NCI-H187 (cell line): Measurements from ENCODE around the gene DRG2.

Experiments
- DNase-seq, 2 experiments: peaks; one replicate each; lab custom pipeline; 2025; lab: John Stamatoyannopoulos, UW

DRG2 gene

GRCh38 chr17:18074566-18075272 lies 13.0 kb upstream of the DRG2 start:
- no peak for DNase-seq

- DNase-seq = no peak
Measured at GRCh38 chr17:18076936-18077335, 10.8 kb upstream of the DRG2 start.

- no peak for DNase-seq
Measured at GRCh38 chr17:18079543-18079942, 8.2 kb upstream of the DRG2 start.

GRCh38 chr17:18084256-18084655 lies 3.5 kb upstream of the DRG2 start:
- DNase-seq = no peak

GRCh38 chr17:18089613-18090012 lies 1.9 kb downstream of the DRG2 start:
- DNase-seq = no peak

- no peak for DNase-seq
Measured at GRCh38 chr17:18093616-18094408, 6.1 kb downstream of the DRG2 start.

GRCh38 chr17:18094409-18094807 lies 6.7 kb downstream of the DRG2 start:
- DNase-seq = no peak

GRCh38 chr17:18099516-18099915 lies 11.8 kb downstream of the DRG2 start:
- DNase-seq = no peak

- DNase-seq = no peak
Measured at GRCh38 chr17:18100616-18101015, 12.9 kb downstream of the DRG2 start.

GRCh38 chr17:18101828-18102227 lies 14.1 kb downstream of the DRG2 start:
- no peak for DNase-seq

- no peak for DNase-seq
Measured at GRCh38 chr17:18102640-18103039, 14.9 kb downstream of the DRG2 start.

GRCh38 chr17:18105027-18105426 lies 17.3 kb downstream of the DRG2 start:
- DNase-seq = no peak

GRCh38 chr17:18105595-18105994 lies 17.8 kb downstream of the DRG2 start:
- no peak for DNase-seq

GRCh38 chr17:18106211-18106610 lies 18.5 kb downstream of the DRG2 start:
- DNase-seq = no peak

- DNase-seq = no peak
Measured at GRCh38 chr17:18107061-18107790, 19.5 kb downstream of the DRG2 start.

GRCh38 chr17:18107971-18108370 lies 20.2 kb downstream of the DRG2 start:
- DNase-seq = no peak

GRCh38 chr17:18108401-18109312 lies 20.9 kb downstream of the DRG2 start, which contains the start of gene MYO15A:
MYO15A (plus strand) TSS chr17:18108756; CDS start chr17:18118801, 10,045 bp downstream.
- DNase-seq = no peak

GRCh38 chr17:18109935-18110485 lies 22.3 kb downstream of the DRG2 start:
- DNase-seq = no peak

GRCh38 chr17:18110636-18111145 lies 22.9 kb downstream of the DRG2 start:
- no peak for DNase-seq

- no peak for DNase-seq
Measured at GRCh38 chr17:18111330-18111971, 23.7 kb downstream of the DRG2 start.

- no peak for DNase-seq
Measured at GRCh38 chr17:18115517-18115916, 27.8 kb downstream of the DRG2 start.
